PFSK-1 (cell line): ENCODE results near the gene BAIAP2L1.

ENCODE experiments used
- FOXP2 ChIP-seq: optimal IDR thresholded peaks from 2 replicates; pipeline ENCODE3; 2011; ENCODE audit warnings: borderline replicate concordance, control low read depth, inconsistent platforms; ENCODE audit not compliant: insufficient read depth; ENCODE audit errors: extremely low read length, extremely low read depth
- POLR2AphosphoS5 ChIP-seq: IDR thresholded peaks from 2 replicates; pipeline ENCODE4 v1.6.1; 2012; ENCODE audit warnings: low read depth, mild to moderate bottlenecking, control low read depth, low read length, moderate library complexity
- SIN3A ChIP-seq: IDR thresholded peaks from 2 replicates; pipeline ENCODE4 v1.6.1; 2012; ENCODE audit warnings: mild to moderate bottlenecking, low read length, moderate library complexity, borderline replicate concordance; ENCODE audit not compliant: insufficient read depth
- TAF1 ChIP-seq: IDR thresholded peaks from 2 replicates; pipeline ENCODE4 v1.6.1; 2012; ENCODE audit warnings: low read length, control low read depth, borderline replicate concordance; ENCODE audit not compliant: insufficient read depth
- TF ChIP-seq, protein P1 (sequence below), 2 experiments: IDR thresholded peaks; 2 replicates each; pipeline versions ENCODE4 v1.6.1 to v1.8.0; 2011 to 2012; ENCODE audit warnings: low read depth in 2 of 2, low read length in 2 of 2, control low read depth in 1 of 2, inconsistent platforms in 1 of 2, mild to moderate bottlenecking in 1 of 2, moderate library complexity in 1 of 2; ENCODE audit not compliant: insufficient read depth in 1 of 2

GRCh38 chr7:98322331-98323270 lies 78.3 kb downstream of the BAIAP2L1 start:
- TF ChIP-seq TAF1 (no peak), POLR2AphosphoS5 (no peak), SIN3A (no peak), FOXP2 (no peak)
- TF ChIP-seq, protein P1, sequence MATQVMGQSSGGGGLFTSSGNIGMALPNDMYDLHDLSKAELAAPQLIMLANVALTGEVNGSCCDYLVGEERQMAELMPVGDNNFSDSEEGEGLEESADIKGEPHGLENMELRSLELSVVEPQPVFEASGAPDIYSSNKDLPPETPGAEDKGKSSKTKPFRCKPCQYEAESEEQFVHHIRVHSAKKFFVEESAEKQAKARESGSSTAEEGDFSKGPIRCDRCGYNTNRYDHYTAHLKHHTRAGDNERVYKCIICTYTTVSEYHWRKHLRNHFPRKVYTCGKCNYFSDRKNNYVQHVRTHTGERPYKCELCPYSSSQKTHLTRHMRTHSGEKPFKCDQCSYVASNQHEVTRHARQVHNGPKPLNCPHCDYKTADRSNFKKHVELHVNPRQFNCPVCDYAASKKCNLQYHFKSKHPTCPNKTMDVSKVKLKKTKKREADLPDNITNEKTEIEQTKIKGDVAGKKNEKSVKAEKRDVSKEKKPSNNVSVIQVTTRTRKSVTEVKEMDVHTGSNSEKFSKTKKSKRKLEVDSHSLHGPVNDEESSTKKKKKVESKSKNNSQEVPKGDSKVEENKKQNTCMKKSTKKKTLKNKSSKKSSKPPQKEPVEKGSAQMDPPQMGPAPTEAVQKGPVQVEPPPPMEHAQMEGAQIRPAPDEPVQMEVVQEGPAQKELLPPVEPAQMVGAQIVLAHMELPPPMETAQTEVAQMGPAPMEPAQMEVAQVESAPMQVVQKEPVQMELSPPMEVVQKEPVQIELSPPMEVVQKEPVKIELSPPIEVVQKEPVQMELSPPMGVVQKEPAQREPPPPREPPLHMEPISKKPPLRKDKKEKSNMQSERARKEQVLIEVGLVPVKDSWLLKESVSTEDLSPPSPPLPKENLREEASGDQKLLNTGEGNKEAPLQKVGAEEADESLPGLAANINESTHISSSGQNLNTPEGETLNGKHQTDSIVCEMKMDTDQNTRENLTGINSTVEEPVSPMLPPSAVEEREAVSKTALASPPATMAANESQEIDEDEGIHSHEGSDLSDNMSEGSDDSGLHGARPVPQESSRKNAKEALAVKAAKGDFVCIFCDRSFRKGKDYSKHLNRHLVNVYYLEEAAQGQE (IDR thresholded peaks at IDR 0.05; ENCODE audit: insufficient read depth in 1 of 2, low read depth in 2 of 2, low read length in 2 of 2), result no peak
